Suprapubic skin (tissue), 4 donors: ENCODE results near the gene CTNNA2.

Experiments
- CTCF ChIP-seq, 2 donors: fragments of 200-600 bp in 1 of 2; fragments of 450-650 bp in 1 of 2; sonication (generic) in 1 of 2; IDR thresholded peaks; one replicate each; pipeline ENCODE4 v1.5.1; 2016 to 2019; ENCODE audit warnings: antibody characterized with exemption in 2 of 2, mild to moderate bottlenecking in 1 of 2, moderate library complexity in 1 of 2
- EP300 ChIP-seq: sonication (generic); formaldehyde crosslinking; IDR thresholded peaks from one replicate; pipeline ENCODE4 v1.6.1; 2017; ENCODE audit warnings: antibody characterized with exemption
- POLR2AphosphoS5 ChIP-seq, 3 donors: sonication (generic); formaldehyde crosslinking; IDR thresholded peaks; one replicate each; pipeline ENCODE4 v1.6.1; 2017; ENCODE audit warnings: antibody characterized with exemption in 3 of 3

- TF ChIP-seq EP300 (no peak), CTCF (IDR thresholded peaks at IDR 0.05) (no peak), POLR2AphosphoS5 (IDR thresholded peaks at IDR 0.05) (no peak)
These were observed 459.0 kb downstream of the CTNNA2 start for GRCh38 chr2:79971807-79972206.
